HCT116 (cell line): ENCODE results near the gene PHB1. TPM values are rescaled to one million over a fixed set of nuclear protein-coding genes. Genes with fewer than 3 reads are reported as not detected.

ENCODE experiments used
- ATAC-seq: fragments of 200-7000 bp; cut with Tn5 transposase; 2 replicates; pipeline ENCODE4 v1.9.1; 2020; ENCODE audit warnings: mild to moderate bottlenecking, moderate library complexity
- BruUV-seq: library from RNA; stranded (reverse); fragments of 400-500 nt; replicated peaks from 2 replicates; lab custom pipeline; 2021; lab: Mats Ljungman, UMichigan
- CTCF ChIA-PET: fragments of 300-600 bp; sonication (Branson Sonifier 250); formaldehyde crosslinking; loops from one replicate; lab custom pipeline; 2021; ENCODE audit warnings: antibody characterized with exemption; lab: Charles Lee
- POLR2A ChIA-PET: fragments of 300-600, 350-600 bp; sonication (Branson Sonifier 250); formaldehyde crosslinking; loops from one replicate; lab custom pipeline; 2021; ENCODE audit warnings: antibody characterized with exemption; lab: Charles Lee
- RAD21 ChIA-PET, 2 experiments: fragments of 300-600 bp; sonication (Branson Sonifier 250); formaldehyde crosslinking; loops; one replicate each; lab custom pipeline; 2023; ENCODE audit warnings: low total read pairs in 2 of 2; ENCODE audit not compliant: uncharacterized antibody in 2 of 2, unreplicated experiment in 2 of 2, low non-redundant PET in 1 of 2; lab: Charles Lee
- DNase-seq: peaks from one replicate; pipeline ENCODE4 v3.0.0-alpha.2; 2010; ENCODE audit warnings: low read depth, low spot score
- H2AFZ ChIP-seq: fragments of 200-600 bp; shearing (Covaris generic), sonication (generic); 2 replicates; pipeline ENCODE4 v1.6.1; 2017; ENCODE audit warnings: low read depth, mixed run types, mixed read lengths, antibody characterized with exemption, low read length; ENCODE audit not compliant: poor library complexity, severe bottlenecking
- H3K27ac ChIP-seq: 2 replicates; pipeline ENCODE4 v1.5.1; 2012; ENCODE audit warnings: low read depth, low read length
- H3K27me3 ChIP-seq: fragments of 200-600 bp; sonication (generic); 2 replicates; pipeline ENCODE4 v1.6.1; 2016; ENCODE audit warnings: mixed run types, low read length, mixed read lengths; ENCODE audit not compliant: insufficient read depth
- H3K36me3 ChIP-seq, 2 experiments: fragments of 200-500 bp in 1 of 2; fragments of 200-600 bp in 1 of 2; sonication (Bioruptor generic) in 1 of 2; sonication (generic) in 1 of 2; 2 replicates each; pipeline versions ENCODE4 v1.5.1 to v1.6.1; 2014 to 2016; ENCODE audit warnings: low read length in 2 of 2, inconsistent platforms in 1 of 2, mixed read lengths in 1 of 2, mixed run types in 1 of 2; ENCODE audit not compliant: insufficient read depth in 2 of 2, control insufficient read depth in 1 of 2
- H3K4me1 ChIP-seq, 2 experiments: fragments of 200-600 bp in 1 of 2; sonication (generic) in 1 of 2; 2 replicates each; pipeline versions ENCODE4 v1.5.1 to v1.6.1; 2012 to 2017; ENCODE audit warnings: low read length in 2 of 2, inconsistent platforms in 1 of 2, mild to moderate bottlenecking in 1 of 2, mixed read lengths in 1 of 2, mixed run types in 1 of 2, moderate library complexity in 1 of 2; ENCODE audit not compliant: insufficient read depth in 2 of 2, control insufficient read depth in 1 of 2
- H3K4me2 ChIP-seq: fragments of 200-600 bp; sonication (generic); 2 replicates; pipeline ENCODE4 v1.6.1; 2017; ENCODE audit warnings: mixed run types, low read length, mixed read lengths
- H3K4me3 ChIP-seq, 2 experiments: fragments of 200-600 bp in 1 of 2; sonication (generic) in 1 of 2; replicated peaks in 1 of 2; 2 replicates each; pipeline ENCODE4 v1.5.1; 2011 to 2016; ENCODE audit warnings: low read length in 2 of 2, control low read depth in 1 of 2, low read depth in 1 of 2, mild to moderate bottlenecking in 1 of 2, mixed read lengths in 1 of 2, mixed run types in 1 of 2
- H3K79me2 ChIP-seq: fragments of 200-600 bp; sonication (generic); 2 replicates; pipeline ENCODE4 v1.6.1; 2017; ENCODE audit warnings: mild to moderate bottlenecking, mixed run types, low read length, moderate library complexity, mixed read lengths; ENCODE audit not compliant: insufficient read depth
- H3K9ac ChIP-seq: fragments of 200-600 bp; sonication (generic); 2 replicates; pipeline ENCODE4 v1.6.1; 2016; ENCODE audit warnings: low read length, mixed read lengths
- H3K9me2 ChIP-seq: fragments of 200-600 bp; sonication (generic), shearing (Covaris generic); 2 replicates; pipeline ENCODE4 v1.6.1; 2017; ENCODE audit warnings: mixed run types, mild to moderate bottlenecking, moderate library complexity; ENCODE audit not compliant: insufficient read depth
- H3K9me3 ChIP-seq, 2 experiments: fragments of 200-500 bp in 1 of 2; fragments of 200-600 bp in 1 of 2; sonication (Bioruptor generic) in 1 of 2; sonication (generic) in 1 of 2; 2 replicates each; pipeline ENCODE4 v1.6.1; 2014 to 2017; ENCODE audit warnings: low read length in 2 of 2, mixed read lengths in 2 of 2, inconsistent platforms in 1 of 2, low read depth in 1 of 2, mild to moderate bottlenecking in 1 of 2, mixed run types in 1 of 2, moderate library complexity in 1 of 2; ENCODE audit not compliant: control insufficient read depth in 1 of 2, insufficient read depth in 1 of 2
- H4K20me1 ChIP-seq: fragments of 200-600 bp; sonication (generic), shearing (Covaris generic); 2 replicates; pipeline ENCODE4 v1.6.1; 2017; ENCODE audit warnings: mixed run types, mild to moderate bottlenecking, moderate library complexity; ENCODE audit not compliant: insufficient read depth
- CBX3 ChIP-seq: IDR thresholded peaks from 2 replicates; pipeline ENCODE4 v1.6.1; 2012; ENCODE audit warnings: low read depth
- CTCF ChIP-seq, 3 experiments: fragments of 200-600 bp in 1 of 3; sonication (generic) in 1 of 3; IDR thresholded peaks in 2 of 3; conservative IDR thresholded peaks in 1 of 3; 2 replicates each; pipeline ENCODE4 v1.5.1; 2012 to 2017; ENCODE audit warnings: low read depth in 2 of 3, low read length in 2 of 3, antibody characterized with exemption in 1 of 3, borderline replicate concordance in 1 of 3, control low read depth in 1 of 3, mild to moderate bottlenecking in 1 of 3, mixed read lengths in 1 of 3, mixed run types in 1 of 3, moderate library complexity in 1 of 3; ENCODE audit not compliant: insufficient read depth in 1 of 3
- EGR1 ChIP-seq: IDR thresholded peaks from 2 replicates; pipeline ENCODE4 v1.6.1; 2012; ENCODE audit warnings: low read depth
- EZH2 ChIP-seq: fragments of 200-600 bp; sonication (generic); IDR thresholded peaks from 2 replicates; pipeline ENCODE4 v1.6.1; 2017; ENCODE audit warnings: antibody characterized with exemption, mixed run types
- FOSL1 ChIP-seq: IDR thresholded peaks from 2 replicates; pipeline ENCODE4 v1.6.1; 2012; ENCODE audit warnings: low read depth
- POLR2AphosphoS5 ChIP-seq: IDR thresholded peaks from 2 replicates; pipeline ENCODE4 v1.6.1; 2011; ENCODE audit warnings: mild to moderate bottlenecking, low read depth, low read length, moderate library complexity
- SIN3A ChIP-seq: IDR thresholded peaks from 2 replicates; pipeline ENCODE4 v1.6.1; 2012; ENCODE audit warnings: low read depth
- SRF ChIP-seq: IDR thresholded peaks from 2 replicates; pipeline ENCODE4 v1.6.1; 2012; ENCODE audit warnings: low read depth
- ZBTB33 ChIP-seq: IDR thresholded peaks from 2 replicates; pipeline ENCODE4 v1.6.1; 2011; ENCODE audit warnings: mild to moderate bottlenecking, low read length, moderate library complexity; ENCODE audit not compliant: insufficient replicate concordance; ENCODE audit errors: extremely low read depth
- ZFX ChIP-seq: fragments of 450-650 bp; IDR thresholded peaks from 2 replicates; pipeline ENCODE4 v1.6.1; 2017
- ZNF274 ChIP-seq: fragments of 200-500 bp; sonication (Bioruptor generic); IDR thresholded peaks from 2 replicates; pipeline ENCODE4 v1.6.1; 2014; ENCODE audit warnings: mild to moderate bottlenecking, low read depth, low read length, inconsistent platforms
- intact Hi-C: fragments of 100-400 bp; cut with micrococcal nuclease; formaldehyde crosslinking; loops from 2 replicates; pipeline ENCODE4 v1.10.0; 2022
- total RNA-seq: library from RNA; stranded (reverse); gene quantifications from one replicate; pipeline ENCODE4 v1.2.1, GENCODE V29; 2021; ENCODE audit not compliant: unreplicated experiment

PHB1 gene
- total RNA-seq, 1 experiment from 2014 or later: 534 TPM

GRCh38 chr17:49443862-49444261 is 29.2 kb upstream of the PHB1 start:
- Histone ChIP-seq H4K20me1 (no peaks in the 10 kb centered on the region), H3K4me1 (no peaks in the 10 kb centered on the region), H3K9me3 (no peaks in the 10 kb centered on the region), H3K79me2 (no peaks in the 10 kb centered on the region), H3K9ac (no peak overlapping the region), H3K27me3 (peaks cover 16% of the 10 kb centered on the region; the same call in 1 of the 2 replicates), H3K4me2 (no peak overlapping the region), H3K9me2 (no peaks in the 10 kb centered on the region), H3K27ac (no peak overlapping the region), H3K36me3 (no peaks in the 10 kb centered on the region), H3K4me3 (no peak overlapping the region), H2AFZ (no peak overlapping the region)
- ChIA-PET RAD21 (no interaction called here), CTCF (no interaction called here), POLR2A (no interaction called here)
- intact Hi-C loops: no loop called here
- ATAC-seq (no peak), DNase-seq (no peak)
- no TSS peak for BruUV-seq
- TF ChIP-seq CBX3 (no peak), SRF (no peak), ZBTB33 (no peak), EZH2 (no peak), SIN3A (no peak), CTCF (IDR thresholded peaks at IDR 0.05 in 2 of 3, conservative IDR thresholded peaks at IDR 0.05 in 1 of 3; ENCODE audit: borderline replicate concordance in 1 of 3, insufficient read depth in 1 of 3, low read depth in 2 of 3, low read length in 2 of 3) (no peak), ZFX (no peak), EGR1 (no peak), ZNF274 (no peak), POLR2AphosphoS5 (no peak), FOSL1 (no peak)
